Kidney epithelial cell (primary cell): ENCODE data around the gene SAPCD1. TPM values are rescaled to one million over a fixed set of nuclear protein-coding genes. Genes with fewer than 3 reads are reported as not detected.

ENCODE experiments used
- DNase-seq: peaks from one replicate; pipeline ENCODE4 v3.0.0-alpha.2; 2010; ENCODE audit warnings: low read depth
- H3K27me3 ChIP-seq: 2 replicates; pipeline ENCODE4 v1.6.0; 2011; ENCODE audit warnings: low read length; ENCODE audit not compliant: control insufficient read depth, insufficient read depth
- H3K36me3 ChIP-seq: 2 replicates; pipeline ENCODE4 v1.5.1; 2011; ENCODE audit warnings: low read length; ENCODE audit not compliant: control insufficient read depth, insufficient read depth
- H3K4me3 ChIP-seq: 2 replicates; pipeline ENCODE4 v1.5.1; 2011; ENCODE audit warnings: low read depth, mild to moderate bottlenecking, control low read depth, low read length
- CTCF ChIP-seq: IDR thresholded peaks from 2 replicates; pipeline ENCODE4 v1.5.1; 2011; ENCODE audit warnings: mild to moderate bottlenecking, moderate library complexity, low read length, control low read depth, inconsistent platforms; ENCODE audit not compliant: insufficient read depth, poor library complexity, severe bottlenecking
- total RNA-seq: library from RNA; depleted of rRNA; stranded (reverse); fragments of >200 nt; gene quantifications from 2 replicates; pipeline ENCODE4 v1.2.3, GENCODE V29; 2015

Gene SAPCD1
- total RNA-seq, 1 donor from 2014 or later: 2.2 TPM

- no peaks in the 10 kb centered on the region for H3K27me3 ChIP-seq
- peaks cover 2% of the 10 kb centered on the region for H3K36me3 ChIP-seq
- H3K4me3 ChIP-seq: peak overlapping the region; percentile 1
- peak; percentile 14 for TF ChIP-seq CTCF
- peak; percentile 69 for DNase-seq
Measured at GRCh38 chr6:31737991-31738979, 24.2 kb upstream of the SAPCD1 start.

GRCh38 chr6:31739639-31740396 lies 22.6 kb upstream of the SAPCD1 start, which contains the start of gene MSH5:
Gene MSH5 (plus strand): TSS chr6:31740005. CDS start chr6:31740467, 462 bp downstream.
- H3K27me3 ChIP-seq: no peaks in the 10 kb centered on the region
- TF ChIP-seq CTCF: no peak
- H3K4me3 ChIP-seq: peak within 1 kb of the TSS; percentile 50
- peaks cover 2% of the 10 kb centered on the region for H3K36me3 ChIP-seq
- DNase-seq: peak; percentile 98

- Histone ChIP-seq H3K27me3 (no peaks in the 10 kb centered on the region), H3K36me3 (peaks cover 2% of the 10 kb centered on the region), H3K4me3 (peak overlapping the region; percentile 50)
- no peak for DNase-seq
- no peak for TF ChIP-seq CTCF
Measured at GRCh38 chr6:31740397-31741223, 21.8 kb upstream of the SAPCD1 start.

- H3K36me3 ChIP-seq: peaks cover 2% of the 10 kb centered on the region
- no peak for DNase-seq
- no peak for TF ChIP-seq CTCF
Measured at GRCh38 chr6:31741815-31742214, 20.6 kb upstream of the SAPCD1 start.

GRCh38 chr6:31742894-31743293 lies 19.6 kb upstream of the SAPCD1 start:
- H3K4me3 ChIP-seq: no peak overlapping the region
- no peak for DNase-seq

More at GRCh38 chr6:31741815-31742214, 20.6 kb upstream of the SAPCD1 start:
- Histone ChIP-seq H3K4me3 (no peak overlapping the region), H3K27me3 (no peaks in the 10 kb centered on the region)

More at GRCh38 chr6:31742894-31743293, 19.6 kb upstream of the SAPCD1 start:
- Histone ChIP-seq H3K27me3 (no peaks in the 10 kb centered on the region), H3K36me3 (peaks cover 2% of the 10 kb centered on the region)
- TF ChIP-seq CTCF: no peak
